KOPT-K1 (cell line): ENCODE results near the gene SASH3.
A peak's percentile ranks its signal among the peaks of the same experiment; 100 is the strongest.

Experiments used
- H3K27ac ChIP-seq: fragments of 200-600 bp; sonication (generic); 2 replicates; pipeline ENCODE4 v1.5.1; 2016; ENCODE audit warnings: antibody characterized with exemption, mild to moderate bottlenecking, low read depth, low read length; ENCODE audit not compliant: poor library complexity, severe bottlenecking
- H3K36me3 ChIP-seq: fragments of 200-600 bp; sonication (generic); 2 replicates; pipeline ENCODE4 v1.5.1; 2017; ENCODE audit warnings: antibody characterized with exemption, mild to moderate bottlenecking, low read length, moderate library complexity; ENCODE audit not compliant: insufficient read depth
- H3K9me3 ChIP-seq: fragments of 200-600 bp; sonication (generic); 2 replicates; pipeline ENCODE4 v1.5.1; 2017; ENCODE audit warnings: antibody characterized with exemption, low read length, mild to moderate bottlenecking; ENCODE audit not compliant: insufficient read depth, poor library complexity, severe bottlenecking

SASH3 gene

GRCh38 chrX:129840344-129840743 is 60.6 kb downstream of the SASH3 start:
- Histone ChIP-seq H3K27ac (no peak overlapping the region), H3K36me3 (peaks cover 33% of the 10 kb centered on the region; the same call in 1 of the 2 replicates)

DNA sequence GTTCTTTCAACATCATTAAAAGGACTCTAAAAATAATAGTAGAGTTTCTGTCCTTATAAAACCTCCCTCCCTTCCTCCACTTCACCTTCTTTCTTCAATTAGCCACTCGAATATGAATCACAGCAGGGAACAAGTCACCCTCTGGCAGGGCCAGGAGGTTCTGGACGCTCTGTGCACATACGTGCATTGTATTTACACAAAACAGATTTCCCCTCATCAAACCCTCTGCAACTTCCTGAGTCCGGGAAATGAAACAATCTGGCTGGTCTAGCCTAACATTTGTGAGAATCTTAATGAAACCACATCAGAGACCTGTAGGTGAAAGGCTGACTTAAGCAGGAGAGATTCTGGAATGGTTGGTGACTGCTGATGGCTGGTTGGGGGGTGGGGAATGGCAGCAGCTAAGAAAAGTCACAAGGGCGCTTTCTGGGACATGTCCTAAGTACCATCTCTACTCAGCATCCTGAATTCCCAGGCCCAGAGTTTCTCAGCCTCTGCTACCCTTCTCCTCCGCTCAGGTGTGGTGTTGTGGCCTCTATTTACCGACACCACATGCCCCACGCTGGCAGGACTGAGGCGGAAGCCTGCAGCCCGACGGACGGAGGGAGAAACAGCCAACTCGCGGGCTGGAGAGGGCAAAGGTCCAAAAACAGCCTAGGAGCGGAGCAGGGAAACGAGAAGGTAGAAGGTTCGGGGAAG is 62.9 kb downstream of the SASH3 start:
- Histone ChIP-seq H3K27ac (peak overlapping the region; percentile 41), H3K36me3 (peaks cover 20% of the 10 kb centered on the region; the same call in 1 of the 2 replicates), H3K9me3 (no peaks in the 10 kb centered on the region)

More at GRCh38 chrX:129840344-129840743, 60.6 kb downstream of the SASH3 start:
- H3K9me3 ChIP-seq = no peaks in the 10 kb centered on the region

GRCh38 chrX:129843209-129843458 is 63.4 kb downstream of the SASH3 start:
- H3K36me3 ChIP-seq = peaks cover 19% of the 10 kb centered on the region; the same call in 1 of the 2 replicates
- no peaks in the 10 kb centered on the region for H3K9me3 ChIP-seq
- H3K27ac ChIP-seq = peak overlapping the region; percentile 41

DNA sequence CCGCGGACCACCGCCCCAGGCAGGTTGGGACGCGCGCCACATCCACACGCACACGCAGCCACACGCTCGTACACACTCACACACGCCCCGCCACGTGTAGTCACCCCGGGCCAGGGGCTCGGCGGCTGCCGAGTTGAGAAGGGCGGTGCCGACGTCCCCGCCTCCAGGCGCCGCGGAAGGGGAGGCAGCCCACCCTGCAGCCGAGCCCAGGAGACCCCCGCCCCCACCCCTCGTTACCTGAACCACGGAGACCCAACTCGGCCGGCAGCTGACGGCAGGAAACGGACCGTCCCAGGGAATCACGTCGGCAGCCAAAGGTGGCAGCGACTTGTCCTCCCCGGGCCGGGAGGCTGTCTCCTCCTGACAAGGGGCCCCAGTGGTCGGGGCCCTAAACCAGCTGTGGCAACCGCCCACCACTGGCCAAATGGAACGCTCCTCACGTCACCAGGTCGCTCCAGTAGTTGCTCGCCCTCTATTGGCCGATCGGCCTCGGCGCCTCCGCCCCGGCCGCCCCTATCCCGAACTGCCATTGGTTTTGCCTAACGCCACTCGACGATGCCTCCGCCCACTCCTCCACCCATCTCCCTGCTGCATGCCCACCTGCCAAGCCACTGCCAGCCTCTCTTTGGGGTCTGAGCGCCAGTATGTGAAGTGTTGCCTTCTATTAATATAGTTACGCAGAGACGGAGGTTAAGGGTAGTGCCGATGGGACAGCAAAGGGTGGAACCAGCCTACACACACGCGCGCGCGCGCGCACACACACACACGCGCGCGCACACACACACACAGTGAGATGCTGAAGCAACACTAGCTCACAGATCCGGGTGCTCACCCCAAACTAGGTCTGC is 63.9 kb downstream of the SASH3 start, which contains the start of gene ZDHHC9:
TSS of gene ZDHHC9 (minus strand) at position 428 of the 848 bp plus-strand sequence. CDS start 1,941 bp downstream, outside the sequence.
- Histone ChIP-seq H3K27ac (peak within 1 kb of the TSS; percentile 41), H3K36me3 (peaks cover 19% of the 10 kb centered on the region; the same call in 1 of the 2 replicates), H3K9me3 (no peaks in the 10 kb centered on the region)
